Tibial nerve (tissue), 3 donors: ENCODE measurements around the gene ZMYM4.

ENCODE experiments used
- POLR2A ChIP-seq, 2 donors: fragments of 450-650 bp; IDR thresholded peaks; one replicate each; pipeline ENCODE4 v1.6.1; 2017; ENCODE audit warnings: antibody characterized with exemption in 2 of 2, mild to moderate bottlenecking in 2 of 2, moderate library complexity in 2 of 2
- TF ChIP-seq, protein P1 (sequence below), 5 experiments: fragments of 200-600 bp in 3 of 5; fragments of 450-650 bp in 2 of 5; sonication (generic) in 3 of 5; IDR thresholded peaks; one replicate each; pipeline ENCODE4 v1.5.1; 2016 to 2019; ENCODE audit warnings: antibody characterized with exemption in 5 of 5, mild to moderate bottlenecking in 3 of 5, moderate library complexity in 2 of 5

DNA sequence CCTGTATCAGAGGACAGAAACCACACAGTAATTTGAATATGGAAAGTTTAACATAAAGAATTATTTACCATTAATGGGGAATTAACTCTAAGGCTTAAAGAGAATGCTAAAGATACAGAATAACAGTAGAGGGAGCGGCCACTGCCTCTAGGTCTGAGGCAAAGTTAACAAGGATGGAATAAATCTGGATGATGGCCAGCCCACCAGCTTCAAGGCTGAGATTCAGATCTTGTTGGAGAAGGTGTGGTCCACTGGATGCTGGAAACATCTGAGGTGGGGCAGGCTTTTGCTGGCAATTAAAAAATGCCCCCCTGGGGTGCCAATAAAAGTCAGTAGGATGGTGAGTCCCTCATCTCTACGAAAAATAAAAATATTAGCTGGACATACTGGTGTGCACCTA, 29.4 kb downstream of the ZMYM4 start:
- no peak for TF ChIP-seq POLR2A (IDR thresholded peaks at IDR 0.05)
- TF ChIP-seq, protein P1, sequence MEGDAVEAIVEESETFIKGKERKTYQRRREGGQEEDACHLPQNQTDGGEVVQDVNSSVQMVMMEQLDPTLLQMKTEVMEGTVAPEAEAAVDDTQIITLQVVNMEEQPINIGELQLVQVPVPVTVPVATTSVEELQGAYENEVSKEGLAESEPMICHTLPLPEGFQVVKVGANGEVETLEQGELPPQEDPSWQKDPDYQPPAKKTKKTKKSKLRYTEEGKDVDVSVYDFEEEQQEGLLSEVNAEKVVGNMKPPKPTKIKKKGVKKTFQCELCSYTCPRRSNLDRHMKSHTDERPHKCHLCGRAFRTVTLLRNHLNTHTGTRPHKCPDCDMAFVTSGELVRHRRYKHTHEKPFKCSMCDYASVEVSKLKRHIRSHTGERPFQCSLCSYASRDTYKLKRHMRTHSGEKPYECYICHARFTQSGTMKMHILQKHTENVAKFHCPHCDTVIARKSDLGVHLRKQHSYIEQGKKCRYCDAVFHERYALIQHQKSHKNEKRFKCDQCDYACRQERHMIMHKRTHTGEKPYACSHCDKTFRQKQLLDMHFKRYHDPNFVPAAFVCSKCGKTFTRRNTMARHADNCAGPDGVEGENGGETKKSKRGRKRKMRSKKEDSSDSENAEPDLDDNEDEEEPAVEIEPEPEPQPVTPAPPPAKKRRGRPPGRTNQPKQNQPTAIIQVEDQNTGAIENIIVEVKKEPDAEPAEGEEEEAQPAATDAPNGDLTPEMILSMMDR (IDR thresholded peaks at IDR 0.05): no peak
